Adipose tissue (tissue), 3 donors: ENCODE results near the gene MECP2. TPM values are rescaled to one million over a fixed set of nuclear protein-coding genes. Genes with fewer than 3 reads are reported as not detected.

ENCODE experiments used
- polyA plus RNA-seq, 3 donors: library from polyadenylated mRNA; stranded (reverse); fragments of 200-250 nt; gene quantifications; one replicate each; pipeline ENCODE4 v1.2.3, GENCODE V29; 2013
- donor health status: healthy with polysubstance abuse.
- donor health status: Bipolar disorder and iron deficiency.
- donor health status: healthy.

MECP2 gene
- polyA plus RNA-seq, 3 donors = 7.6 to 15.5 (median 13.3) TPM

Other genes starting within 250 kb of the MECP2 start
- 1 to 10 TPM; 1.3 to 1.8 (median 1.5) TPM for gene L1CAM, start 211.5 kb downstream of the MECP2 start, polyA plus RNA-seq
- 1 to 10 TPM; 1.3 to 7.1 (median 5.9) TPM for gene AVPR2, start 193.0 kb downstream of the MECP2 start, polyA plus RNA-seq
- gene ARHGAP4, start 171.5 kb downstream of the MECP2 start, polyA plus RNA-seq = 100 to 1,000 TPM in 1 of 3 donors, 10 to 100 TPM in 1, 1 to 10 TPM in 1; 9.9 to 106 (median 43.6) TPM
- 100 to 1,000 TPM in 1 of 3 donors, 10 to 100 TPM in 2; 68.6 to 169 (median 98.6) TPM for gene NAA10, start 162.7 kb downstream of the MECP2 start, polyA plus RNA-seq
- 10 to 100 TPM in 2 of 3 donors, 1 to 10 TPM in 1; 2.9 to 19.3 (median 18.4) TPM for gene RENBP, start 153.1 kb downstream of the MECP2 start, polyA plus RNA-seq
- gene HCFC1, start 125.9 kb downstream of the MECP2 start, polyA plus RNA-seq = 10 to 100 TPM in 2 of 3 donors, 1 to 10 TPM in 1; 9.5 to 20.2 (median 13.7) TPM
- gene TMEM187, start 125.0 kb downstream of the MECP2 start, polyA plus RNA-seq = 10 to 100 TPM in 1 of 3 donors, 1 to 10 TPM in 2; 3.3 to 14.3 (median 5.8) TPM
- 10 to 100 TPM; 53.8 to 92.1 (median 68.1) TPM for gene IRAK1, start 77.8 kb downstream of the MECP2 start, polyA plus RNA-seq
- not detected for gene OPN1LW, start 46.5 kb upstream of the MECP2 start, polyA plus RNA-seq
- gene OPN1MW, start 84.9 kb upstream of the MECP2 start, polyA plus RNA-seq = not detected
- gene OPN1MW2, start 122.0 kb upstream of the MECP2 start, polyA plus RNA-seq = not detected
- not detected for gene OPN1MW3, start 159.9 kb upstream of the MECP2 start, polyA plus RNA-seq
- gene TEX28, start 197.4 kb upstream of the MECP2 start, polyA plus RNA-seq = not detected
- gene TKTL1, start 198.1 kb upstream of the MECP2 start, polyA plus RNA-seq = under 1 TPM; 0.05 to 0.40 (median 0.11) TPM